C1 segment of cervical spinal cord (tissue), 14 donors: Measurements from ENCODE around the gene ZBTB12.
"Not testable (repeated sequence)": the region's sequence is repeated elsewhere in the genome, so short reads cannot be mapped to it uniquely, and the experiment has no call there.

Experiments
- DNase-seq, 14 donors: peaks; one replicate each; lab custom pipeline; 2025; lab: John Stamatoyannopoulos, UW

ZBTB12 gene, protein sequence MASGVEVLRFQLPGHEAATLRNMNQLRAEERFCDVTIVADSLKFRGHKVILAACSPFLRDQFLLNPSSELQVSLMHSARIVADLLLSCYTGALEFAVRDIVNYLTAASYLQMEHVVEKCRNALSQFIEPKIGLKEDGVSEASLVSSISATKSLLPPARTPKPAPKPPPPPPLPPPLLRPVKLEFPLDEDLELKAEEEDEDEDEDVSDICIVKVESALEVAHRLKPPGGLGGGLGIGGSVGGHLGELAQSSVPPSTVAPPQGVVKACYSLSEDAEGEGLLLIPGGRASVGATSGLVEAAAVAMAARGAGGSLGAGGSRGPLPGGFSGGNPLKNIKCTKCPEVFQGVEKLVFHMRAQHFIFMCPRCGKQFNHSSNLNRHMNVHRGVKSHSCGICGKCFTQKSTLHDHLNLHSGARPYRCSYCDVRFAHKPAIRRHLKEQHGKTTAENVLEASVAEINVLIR

DNA sequence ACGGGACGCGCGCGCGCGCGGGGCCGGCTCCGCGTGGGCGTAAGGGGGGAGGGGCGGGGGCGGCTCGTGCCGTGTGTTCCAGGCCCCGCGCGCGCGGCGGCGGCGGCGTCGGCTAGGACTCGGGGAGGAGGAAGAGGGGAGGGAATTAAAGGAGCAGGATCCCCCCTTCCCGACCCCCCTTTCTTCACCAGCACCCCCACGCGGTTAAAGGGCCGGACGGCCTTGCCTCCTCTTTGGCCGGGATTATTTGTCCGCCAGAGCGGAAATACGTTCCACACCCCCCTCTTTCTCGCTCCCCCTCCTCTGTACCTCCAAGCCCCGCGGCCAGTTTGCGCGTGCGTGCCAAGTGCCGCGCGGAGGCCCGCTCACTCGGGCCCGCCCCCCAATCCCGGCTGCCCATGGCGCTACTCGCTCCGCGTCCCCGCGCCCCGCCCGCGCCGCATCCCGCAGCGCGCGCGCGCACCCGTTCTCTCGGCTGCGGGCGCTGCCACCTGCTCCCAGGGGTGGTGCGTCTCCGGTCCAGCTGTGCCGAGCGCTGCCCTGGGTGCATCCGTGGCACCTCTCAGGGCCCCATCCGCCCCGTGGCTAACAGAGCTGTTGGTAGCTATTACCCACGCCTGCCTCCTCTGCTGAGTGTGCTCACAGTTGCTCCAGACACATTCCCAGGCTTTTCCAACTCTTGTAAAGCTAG lies at the start of gene ZBTB12:
ZBTB12 (minus strand) TSS at position 134 of the 691 bp plus-strand sequence. CDS start 781 bp downstream, outside the sequence.
- DNase-seq, result peak; percentile 47 to 97 (median 92)

DNA sequence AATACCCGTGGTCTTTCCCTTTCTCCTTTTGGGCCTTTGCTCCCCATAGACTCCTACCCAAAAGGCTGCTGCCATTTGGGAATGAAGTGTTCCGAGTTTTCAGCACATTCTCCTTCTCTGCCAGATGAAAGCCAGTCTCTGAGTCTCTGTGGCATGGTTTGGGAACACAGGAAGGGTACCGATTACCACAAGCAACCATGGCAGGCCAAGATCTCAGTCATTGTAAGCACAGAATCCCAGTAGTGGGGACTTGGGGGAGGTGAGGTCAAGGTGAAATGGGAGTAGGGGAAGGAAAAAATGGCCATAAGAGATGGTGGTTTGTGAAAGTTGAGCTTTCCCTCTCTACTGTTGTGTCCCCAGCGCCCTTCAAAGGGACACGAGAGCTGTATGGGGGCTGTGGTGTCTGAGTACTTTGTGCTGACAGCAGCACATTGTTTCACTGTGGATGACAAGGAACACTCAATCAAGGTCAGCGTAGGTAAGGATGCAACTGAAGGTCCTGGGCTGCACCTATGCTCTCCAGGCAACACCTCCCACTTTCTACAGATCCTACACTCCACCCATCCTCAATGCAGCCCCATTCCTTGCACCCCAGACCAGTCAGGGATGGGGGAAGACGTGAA lies 48.2 kb upstream of the ZBTB12 start:
- no peak for DNase-seq

DNA sequence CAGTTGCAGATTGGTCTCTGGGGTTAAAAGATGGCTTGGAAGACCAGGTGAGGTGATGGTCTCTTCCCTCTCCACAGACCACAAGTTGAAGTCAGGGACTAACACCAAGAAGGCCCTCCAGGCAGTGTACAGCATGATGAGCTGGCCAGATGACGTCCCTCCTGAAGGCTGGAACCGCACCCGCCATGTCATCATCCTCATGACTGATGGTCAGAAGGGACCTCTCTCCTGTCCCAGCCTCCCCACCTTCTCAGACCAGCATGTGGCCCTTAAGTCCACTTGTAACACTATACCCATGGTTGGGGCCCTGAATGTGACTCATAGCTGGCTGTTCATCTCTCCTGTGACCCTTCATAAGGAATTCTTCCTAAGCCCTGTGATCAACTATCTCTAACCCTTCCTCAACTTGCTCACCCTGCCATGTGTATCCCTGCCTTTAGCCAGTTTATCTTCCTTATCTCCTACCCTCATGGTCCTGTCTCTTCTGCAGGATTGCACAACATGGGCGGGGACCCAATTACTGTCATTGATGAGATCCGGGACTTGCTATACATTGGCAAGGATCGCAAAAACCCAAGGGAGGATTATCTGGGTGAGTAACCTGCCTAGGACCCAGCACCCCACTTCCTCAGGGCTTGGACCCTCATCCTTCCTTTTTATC lies 47.0 kb upstream of the ZBTB12 start:
- DNase-seq, result no peak

DNA sequence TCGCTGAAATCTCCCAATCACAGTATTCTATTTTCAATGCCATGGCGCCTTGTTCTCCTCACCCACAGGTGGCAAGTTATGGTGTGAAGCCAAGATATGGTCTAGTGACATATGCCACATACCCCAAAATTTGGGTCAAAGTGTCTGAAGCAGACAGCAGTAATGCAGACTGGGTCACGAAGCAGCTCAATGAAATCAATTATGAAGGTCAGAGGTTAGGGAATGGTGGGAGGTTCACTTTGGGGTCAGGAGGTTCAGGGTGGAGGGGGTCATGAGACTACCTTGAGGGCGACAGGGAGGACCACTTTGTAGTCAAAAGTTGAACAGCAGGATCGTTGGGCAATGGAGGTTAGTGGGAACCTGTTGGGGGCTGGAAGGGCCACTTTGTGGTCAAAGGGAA lies 46.4 kb upstream of the ZBTB12 start:
- no peak for DNase-seq

DNA sequence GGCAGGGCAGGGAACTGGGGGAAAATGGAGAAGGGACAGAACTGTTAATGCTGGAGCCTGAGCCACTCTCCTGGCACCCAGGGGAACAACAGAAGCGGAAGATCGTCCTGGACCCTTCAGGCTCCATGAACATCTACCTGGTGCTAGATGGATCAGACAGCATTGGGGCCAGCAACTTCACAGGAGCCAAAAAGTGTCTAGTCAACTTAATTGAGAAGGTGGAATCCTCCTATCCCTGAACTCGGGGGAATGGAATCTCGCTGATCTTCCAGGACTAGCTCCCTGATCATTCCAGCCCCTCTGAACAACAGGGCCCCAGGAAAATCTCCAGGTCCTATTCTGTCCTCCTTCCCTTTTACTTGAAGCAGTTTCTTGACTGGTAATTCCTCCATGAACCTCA lies 46.0 kb upstream of the ZBTB12 start:
- no peak for DNase-seq

DNA sequence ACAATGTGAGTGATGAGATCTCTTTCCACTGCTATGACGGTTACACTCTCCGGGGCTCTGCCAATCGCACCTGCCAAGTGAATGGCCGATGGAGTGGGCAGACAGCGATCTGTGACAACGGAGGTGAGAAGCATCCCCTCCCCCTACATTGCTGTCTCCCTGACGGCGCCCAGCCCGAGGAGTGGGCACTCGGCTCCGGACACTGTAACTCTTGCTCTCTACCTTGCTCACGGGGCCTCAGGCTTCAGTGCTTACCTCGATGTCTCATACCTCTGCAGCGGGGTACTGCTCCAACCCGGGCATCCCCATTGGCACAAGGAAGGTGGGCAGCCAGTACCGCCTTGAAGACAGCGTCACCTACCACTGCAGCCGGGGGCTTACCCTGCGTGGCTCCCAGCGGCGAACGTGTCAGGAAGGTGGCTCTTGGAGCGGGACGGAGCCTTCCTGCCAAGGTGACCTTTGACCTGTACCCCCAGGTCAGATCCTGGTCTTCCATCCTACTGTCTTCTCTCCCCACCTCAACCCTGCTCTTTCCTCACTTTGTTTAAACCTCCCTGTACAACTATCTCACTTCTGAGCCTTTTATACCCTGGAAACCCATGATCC lies 45.3 kb upstream of the ZBTB12 start:
- DNase-seq, result no peak

DNA sequence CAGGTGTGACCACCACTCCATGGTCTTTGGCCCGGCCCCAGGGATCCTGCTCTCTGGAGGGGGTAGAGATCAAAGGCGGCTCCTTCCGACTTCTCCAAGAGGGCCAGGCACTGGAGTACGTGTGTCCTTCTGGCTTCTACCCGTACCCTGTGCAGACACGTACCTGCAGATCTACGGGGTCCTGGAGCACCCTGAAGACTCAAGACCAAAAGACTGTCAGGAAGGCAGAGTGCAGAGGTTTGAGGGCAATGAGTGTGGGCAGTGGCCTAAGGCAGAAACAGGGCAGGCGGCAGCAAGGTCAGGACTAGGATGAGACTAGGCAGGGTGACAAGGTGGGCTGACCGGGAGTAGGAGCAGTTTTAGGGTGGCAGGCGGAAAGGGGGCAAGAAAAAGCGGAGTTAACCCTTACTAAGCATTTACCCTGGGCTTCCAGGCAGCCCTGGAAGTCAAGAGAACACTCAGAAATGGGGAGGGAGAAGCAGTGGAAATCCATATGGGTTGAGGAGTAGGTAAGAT lies 44.5 kb upstream of the ZBTB12 start:
- DNase-seq, result no peak

DNA sequence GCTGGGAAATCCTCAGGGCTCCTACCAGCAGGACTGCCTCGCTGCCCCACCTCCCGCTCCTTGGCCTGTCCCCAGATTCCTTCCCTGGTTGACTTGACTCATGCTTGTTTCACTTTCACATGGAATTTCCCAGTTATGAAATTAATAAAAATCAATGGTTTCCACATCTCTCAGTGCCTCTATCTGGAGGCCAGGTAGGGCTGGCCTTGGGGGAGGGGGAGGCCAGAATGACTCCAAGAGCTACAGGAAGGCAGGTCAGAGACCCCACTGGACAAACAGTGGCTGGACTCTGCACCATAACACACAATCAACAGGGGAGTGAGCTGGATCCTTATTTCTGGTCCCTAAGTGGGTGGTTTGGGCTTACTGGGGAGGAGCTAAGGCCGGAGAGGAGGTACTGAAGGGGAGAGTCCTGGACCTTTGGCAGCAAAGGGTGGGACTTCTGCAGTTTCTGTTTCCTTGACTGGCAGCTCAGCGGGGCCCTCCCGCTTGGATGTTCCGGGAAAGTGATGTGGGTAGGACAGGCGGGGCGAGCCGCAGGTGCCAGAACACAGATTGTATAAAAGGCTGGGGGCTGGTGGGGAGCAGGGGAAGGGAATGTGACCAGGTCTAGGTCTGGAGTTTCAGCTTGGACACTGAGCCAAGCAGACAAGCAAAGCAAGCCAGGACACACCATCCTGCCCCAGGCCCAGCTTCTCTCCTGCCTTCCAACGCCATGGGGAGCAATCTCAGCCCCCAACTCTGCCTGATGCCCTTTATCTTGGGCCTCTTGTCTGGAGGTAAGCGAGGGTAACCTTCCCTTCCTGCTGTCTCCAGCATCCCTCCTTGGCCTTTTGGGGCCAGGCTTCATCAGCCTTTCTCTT lies 43.9 kb upstream of the ZBTB12 start, which contains the start of gene CFB:
CFB (plus strand) TSS at position 589 of the 863 bp plus-strand sequence; CDS start at position 716, 127 bp downstream.
- DNase-seq, result no peak

DNA sequence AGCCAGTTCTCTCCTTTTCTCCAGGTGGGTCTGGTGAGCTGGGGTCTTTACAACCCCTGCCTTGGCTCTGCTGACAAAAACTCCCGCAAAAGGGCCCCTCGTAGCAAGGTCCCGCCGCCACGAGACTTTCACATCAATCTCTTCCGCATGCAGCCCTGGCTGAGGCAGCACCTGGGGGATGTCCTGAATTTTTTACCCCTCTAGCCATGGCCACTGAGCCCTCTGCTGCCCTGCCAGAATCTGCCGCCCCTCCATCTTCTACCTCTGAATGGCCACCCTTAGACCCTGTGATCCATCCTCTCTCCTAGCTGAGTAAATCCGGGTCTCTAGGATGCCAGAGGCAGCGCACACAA lies 43.2 kb upstream of the ZBTB12 start:
- no peak for DNase-seq

DNA sequence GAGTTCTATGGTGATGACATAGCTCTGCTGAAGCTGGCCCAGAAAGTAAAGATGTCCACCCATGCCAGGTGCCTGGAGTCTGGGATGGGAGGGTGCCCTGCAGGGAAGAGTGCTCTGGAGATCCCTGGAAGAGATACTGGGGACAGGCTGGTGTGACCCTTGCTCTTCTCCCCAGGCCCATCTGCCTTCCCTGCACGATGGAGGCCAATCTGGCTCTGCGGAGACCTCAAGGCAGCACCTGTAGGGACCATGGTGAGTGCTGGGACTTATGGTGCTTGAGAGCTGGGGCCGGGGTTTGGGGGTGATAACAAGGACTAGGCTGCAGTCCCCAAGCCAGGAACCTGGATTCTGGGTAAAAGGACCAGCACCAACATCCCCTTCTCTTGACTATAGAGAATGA lies 41.9 kb upstream of the ZBTB12 start:
- DNase-seq, result no peak

DNA sequence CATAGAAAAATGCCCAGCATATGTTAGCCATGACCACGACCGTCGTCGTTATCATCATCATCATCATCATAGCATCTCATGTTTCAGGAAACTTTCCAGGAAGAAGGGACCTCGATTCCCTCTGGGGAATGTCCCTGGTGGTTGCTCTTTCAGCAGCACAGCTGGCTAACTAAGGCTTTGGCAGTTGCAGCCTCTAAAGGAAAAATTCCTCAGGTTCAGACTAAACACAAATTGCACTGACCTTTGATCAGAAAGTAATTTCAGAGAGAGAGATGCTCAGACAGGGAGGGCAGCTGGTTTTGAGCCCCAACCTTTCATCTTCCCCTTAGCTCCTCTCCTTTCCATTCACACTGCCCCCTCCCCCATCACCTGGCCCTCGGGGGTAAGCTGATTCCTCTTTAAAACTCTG lies 38.4 kb upstream of the ZBTB12 start:
- DNase-seq, result no peak

DNA sequence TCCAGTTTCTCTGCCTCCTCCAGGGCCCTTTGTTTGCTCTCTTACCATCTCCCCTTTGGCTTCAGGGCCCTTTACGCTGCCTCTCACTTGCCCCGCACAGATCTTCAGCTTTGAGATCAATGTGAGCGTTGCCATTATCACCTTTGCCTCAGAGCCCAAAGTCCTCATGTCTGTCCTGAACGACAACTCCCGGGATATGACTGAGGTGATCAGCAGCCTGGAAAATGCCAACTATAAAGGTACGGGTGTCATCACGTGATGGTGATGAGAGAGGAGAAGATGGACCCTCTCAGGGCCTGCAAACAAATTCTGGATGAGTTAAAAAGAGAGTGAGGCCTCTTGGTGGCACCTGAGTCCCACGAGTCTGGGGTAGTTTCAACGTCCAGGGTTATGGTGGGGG lies 33.9 kb upstream of the ZBTB12 start:
- no peak for DNase-seq

DNA sequence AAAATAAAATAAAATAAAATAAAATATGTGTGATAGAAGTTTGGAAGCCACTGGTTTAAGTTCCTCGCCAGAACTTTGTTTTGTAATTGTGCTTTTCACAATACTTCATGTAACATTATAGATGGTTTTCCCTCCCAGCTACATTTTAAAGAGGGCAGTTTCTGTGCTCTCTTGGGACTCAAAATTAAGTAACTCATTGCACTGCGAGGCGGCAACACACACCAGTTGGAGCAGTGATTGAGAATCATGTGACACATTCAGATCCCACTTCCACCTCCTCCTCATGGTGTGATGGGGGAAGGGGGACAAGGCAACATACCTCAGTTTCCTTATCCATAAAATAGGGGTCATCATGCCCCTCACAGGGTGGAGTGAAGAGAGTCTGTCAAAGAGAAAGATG lies 33.1 kb upstream of the ZBTB12 start:
- no peak for DNase-seq

DNA sequence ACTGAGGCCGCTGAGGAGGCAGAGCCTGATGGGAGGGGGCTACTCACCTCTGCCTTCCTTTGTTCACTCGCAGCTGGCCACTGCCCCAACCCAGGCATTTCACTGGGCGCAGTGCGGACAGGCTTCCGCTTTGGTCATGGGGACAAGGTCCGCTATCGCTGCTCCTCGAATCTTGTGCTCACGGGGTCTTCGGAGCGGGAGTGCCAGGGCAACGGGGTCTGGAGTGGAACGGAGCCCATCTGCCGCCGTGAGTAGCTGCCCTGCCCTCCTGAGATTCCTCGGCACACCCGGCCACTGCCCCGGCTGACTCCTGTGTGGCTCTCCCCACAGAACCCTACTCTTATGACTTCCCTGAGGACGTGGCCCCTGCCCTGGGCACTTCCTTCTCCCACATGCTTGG lies 31.7 kb upstream of the ZBTB12 start:
- no peak for DNase-seq

DNA sequence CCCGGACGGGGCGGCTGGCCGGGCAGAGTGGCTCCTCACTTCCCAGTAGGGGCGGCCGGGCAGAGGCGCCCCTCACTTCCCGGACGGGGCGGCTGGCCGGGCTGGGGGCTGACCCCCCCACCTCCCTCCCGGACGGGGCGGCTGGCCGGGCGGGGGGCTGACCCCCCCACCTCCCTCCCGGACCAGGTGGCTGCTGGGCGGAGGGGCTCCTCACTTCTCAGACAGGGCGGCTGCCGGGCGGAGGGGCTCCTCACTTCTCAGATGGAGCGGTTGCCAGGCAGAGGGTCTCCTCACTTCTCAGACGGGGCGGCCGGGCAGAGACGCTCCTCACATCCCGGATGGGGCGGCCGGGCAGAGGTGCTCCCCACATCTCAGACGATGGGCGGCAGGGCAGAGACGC lies 30.3 kb upstream of the ZBTB12 start:
- not testable (repeated sequence) for DNase-seq

DNA sequence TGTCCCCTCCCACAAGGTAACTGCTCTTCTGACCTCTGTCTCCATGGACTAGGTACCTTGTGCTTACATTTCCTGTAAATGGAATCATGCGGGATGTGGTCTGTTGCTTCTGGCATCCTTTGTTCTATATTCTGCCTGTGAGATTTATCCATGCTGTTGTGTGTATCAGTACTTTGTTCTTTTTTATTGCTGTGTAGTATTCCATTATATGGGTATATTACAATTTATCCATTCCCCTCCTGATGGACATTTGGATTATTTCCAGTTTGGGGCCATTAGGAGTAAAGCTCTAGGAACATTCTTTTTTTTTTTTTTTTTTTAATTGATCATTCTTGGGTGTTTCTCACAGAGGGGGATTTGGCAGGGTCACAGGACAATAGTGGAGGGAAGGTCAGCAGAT lies 29.1 kb upstream of the ZBTB12 start:
- no peak for DNase-seq

DNA sequence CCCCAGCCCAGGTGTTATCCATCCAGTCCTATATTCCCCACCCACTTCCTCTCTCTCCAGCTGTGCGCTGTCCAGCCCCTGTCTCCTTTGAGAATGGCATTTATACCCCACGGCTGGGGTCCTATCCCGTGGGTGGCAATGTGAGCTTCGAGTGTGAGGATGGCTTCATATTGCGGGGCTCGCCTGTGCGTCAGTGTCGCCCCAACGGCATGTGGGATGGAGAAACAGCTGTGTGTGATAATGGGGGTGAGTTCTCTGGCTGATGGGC lies 26.7 kb upstream of the ZBTB12 start:
- no peak for DNase-seq

DNA sequence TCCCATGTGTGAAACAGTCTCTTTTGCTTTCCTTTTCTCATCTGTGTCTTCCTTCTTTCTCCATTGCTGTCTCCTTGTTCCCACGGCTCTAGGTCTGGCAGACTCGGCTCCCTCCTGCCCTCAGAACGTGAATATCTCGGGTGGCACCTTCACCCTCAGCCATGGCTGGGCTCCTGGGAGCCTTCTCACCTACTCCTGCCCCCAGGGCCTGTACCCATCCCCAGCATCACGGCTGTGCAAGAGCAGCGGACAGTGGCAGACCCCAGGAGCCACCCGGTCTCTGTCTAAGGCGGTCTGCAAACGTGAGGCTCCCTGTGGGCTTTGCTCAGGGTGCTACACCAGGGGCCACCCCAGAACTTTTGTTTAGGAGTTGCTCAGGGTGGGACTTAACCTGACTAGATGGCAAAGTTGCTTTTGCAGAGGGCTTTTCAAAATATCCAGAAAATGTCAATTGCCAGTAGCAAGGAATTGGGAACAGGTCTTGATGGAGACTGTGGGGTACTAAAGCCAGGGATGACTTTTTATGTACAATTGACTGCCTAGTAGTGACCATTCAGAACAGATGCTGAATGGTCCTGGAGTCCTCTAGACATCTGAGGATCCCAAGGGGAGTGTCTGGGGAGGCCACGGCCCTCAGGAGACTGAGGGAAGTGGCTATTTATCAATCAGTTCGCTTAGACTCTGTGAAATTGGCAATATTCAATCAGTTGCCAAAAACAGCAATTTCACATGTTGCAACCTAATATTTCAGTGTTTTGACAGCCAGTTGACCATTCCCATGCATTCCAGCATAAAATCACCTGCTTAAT lies 26.2 kb upstream of the ZBTB12 start:
- no peak for DNase-seq

DNA sequence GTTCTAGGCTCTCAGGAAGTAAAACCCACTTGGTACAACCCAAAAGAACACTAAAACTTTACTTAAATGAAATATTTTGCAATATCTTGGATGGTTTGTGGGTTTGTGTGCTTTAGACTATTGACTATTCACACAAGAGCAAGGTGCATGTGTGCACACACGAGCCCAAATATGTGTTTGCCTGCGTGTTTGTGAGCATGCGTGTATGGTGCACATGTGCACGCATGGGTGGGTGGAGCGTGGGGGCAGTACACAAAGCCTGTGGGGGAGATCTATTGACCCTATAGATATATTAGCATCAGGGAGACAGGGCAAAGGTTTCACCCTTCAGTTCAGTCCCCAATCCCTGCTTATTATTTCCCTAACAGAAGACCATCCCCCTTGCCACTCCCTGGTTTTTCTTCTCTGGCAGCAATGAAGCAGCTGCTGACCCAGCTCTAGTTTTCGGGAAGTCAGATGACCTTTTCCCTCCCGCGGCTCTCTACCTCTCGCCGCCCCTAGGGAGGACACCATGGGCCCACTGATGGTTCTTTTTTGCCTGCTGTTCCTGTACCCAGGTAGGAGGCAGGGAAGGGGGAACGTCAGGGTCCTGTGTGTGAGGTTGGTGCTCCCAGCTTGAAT lies 25.5 kb upstream of the ZBTB12 start, which contains the start of gene C2:
C2 (plus strand) TSS at position 476 of the 621 bp plus-strand sequence; CDS start at position 512, 36 bp downstream.
- DNase-seq, result no peak
